CD4-positive, alpha-beta T cell treated with Interferon gamma for 1 hour (primary cell): ENCODE measurements around the gene PSMA7.

ENCODE experiments used
- DNase-seq: peaks from one replicate; pipeline ENCODE4 v3.0.0-alpha.2; 2020

The PSMA7 gene

GRCh38 chr20:62135573-62136266 is 7.5 kb downstream of the PSMA7 start:
- no peak for DNase-seq

- DNase-seq, result no peak
Measured at GRCh38 chr20:62134735-62135231, 8.4 kb downstream of the PSMA7 start.

GRCh38 chr20:62133864-62134263 is 9.3 kb downstream of the PSMA7 start:
- no peak for DNase-seq

DNA sequence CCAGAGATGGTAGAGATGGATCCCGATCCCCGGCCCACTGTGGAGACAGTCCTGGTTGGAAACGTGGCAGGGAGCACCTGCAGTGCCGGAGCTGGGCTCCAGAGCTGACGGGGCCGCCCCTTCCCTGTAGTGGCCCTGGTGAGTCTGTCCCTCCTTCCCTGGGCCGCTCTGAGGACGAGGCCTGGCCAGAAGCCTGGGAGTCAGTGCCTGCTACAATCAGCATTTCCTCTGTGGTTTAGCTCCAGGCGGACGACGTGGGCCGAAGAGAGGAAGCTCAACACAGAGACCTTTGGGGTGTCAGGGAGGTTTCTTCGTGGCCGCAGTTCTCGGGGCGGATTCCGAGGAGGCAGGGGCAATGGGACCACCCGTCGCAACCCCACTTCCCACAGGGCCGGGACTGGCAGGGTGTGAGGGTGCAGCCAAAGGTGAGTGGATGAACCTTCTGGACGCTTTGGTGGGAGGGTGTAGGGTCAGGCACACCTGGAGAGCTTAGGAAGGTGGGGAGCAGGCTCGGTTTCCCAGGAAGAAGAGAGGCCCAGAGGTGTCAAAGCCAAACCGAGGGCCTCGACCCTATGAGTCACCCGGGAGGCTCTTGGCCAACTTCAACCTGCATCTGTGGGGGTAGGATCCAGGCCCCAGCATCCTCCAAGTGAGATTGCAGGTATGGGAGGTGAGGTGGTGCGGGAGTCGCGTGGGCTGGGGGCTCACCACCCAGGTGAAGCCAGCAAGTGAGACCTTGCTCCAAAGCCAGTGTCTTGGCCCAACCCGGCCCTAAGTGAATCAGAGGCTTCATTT is 9.9 kb downstream of the PSMA7 start:
- DNase-seq, result no peak

- no peak for DNase-seq
Measured at GRCh38 chr20:62132421-62132820, 10.8 kb downstream of the PSMA7 start.

GRCh38 chr20:62131560-62132320 is 11.5 kb downstream of the PSMA7 start:
- no peak for DNase-seq

GRCh38 chr20:62129731-62130531 is 13.3 kb downstream of the PSMA7 start:
- no peak for DNase-seq

DNA sequence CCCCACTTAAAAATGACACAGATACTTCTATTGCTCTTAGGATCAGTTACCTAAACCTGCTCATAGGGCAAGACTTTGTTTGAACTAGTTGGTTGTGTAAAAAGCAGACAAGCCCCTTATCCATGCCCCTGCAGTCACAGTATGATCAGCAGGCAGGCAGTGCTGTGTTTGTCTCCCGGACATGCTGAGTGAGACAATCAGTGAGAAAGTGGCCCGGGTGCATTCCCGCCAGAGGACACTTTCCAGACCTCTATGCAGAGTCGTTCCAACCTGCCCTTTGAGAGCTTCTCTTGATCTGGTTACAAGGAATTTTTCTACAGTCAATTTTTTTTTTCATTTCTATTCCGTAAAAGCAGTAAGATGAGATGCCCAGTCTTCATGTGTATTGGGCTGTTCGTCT is 14.7 kb downstream of the PSMA7 start:
- DNase-seq, result no peak

GRCh38 chr20:62127799-62128198 is 15.4 kb downstream of the PSMA7 start:
- DNase-seq, result no peak

GRCh38 chr20:62126141-62126540 is 17.1 kb downstream of the PSMA7 start:
- DNase-seq, result no peak

DNA sequence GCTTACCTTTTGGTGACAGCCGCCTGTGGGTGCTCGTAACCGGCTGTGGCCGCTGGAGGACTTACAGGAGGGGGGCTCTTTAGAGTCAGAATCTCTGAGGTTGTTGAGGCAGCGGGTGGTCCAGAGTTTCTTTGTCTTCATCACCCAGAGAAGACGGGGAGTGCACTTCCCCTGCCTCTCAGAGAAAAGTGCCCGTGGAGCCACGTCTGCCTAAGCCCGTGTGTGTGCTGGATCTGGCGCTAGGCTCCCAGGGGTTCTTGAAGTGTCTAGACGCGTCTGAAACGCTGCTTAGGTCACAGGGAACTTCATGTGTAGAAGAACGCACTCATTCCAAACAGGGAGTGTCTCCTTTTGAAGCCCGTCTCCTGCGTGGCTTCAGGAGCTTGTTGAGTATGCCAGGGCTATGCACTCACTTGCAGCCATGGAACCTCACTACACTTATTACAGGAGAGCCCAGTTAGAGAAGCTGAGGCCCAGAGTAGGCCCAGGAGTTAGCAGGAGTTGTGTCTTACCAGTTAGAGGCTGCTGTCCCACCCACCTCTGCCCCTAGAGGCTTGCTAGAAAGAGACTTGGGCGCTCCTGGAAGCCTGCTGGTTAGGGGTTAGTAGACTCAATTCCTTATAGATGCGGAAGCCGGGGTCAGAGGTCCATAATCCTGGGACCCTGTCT is 19.6 kb downstream of the PSMA7 start:
- DNase-seq, result no peak

DNA sequence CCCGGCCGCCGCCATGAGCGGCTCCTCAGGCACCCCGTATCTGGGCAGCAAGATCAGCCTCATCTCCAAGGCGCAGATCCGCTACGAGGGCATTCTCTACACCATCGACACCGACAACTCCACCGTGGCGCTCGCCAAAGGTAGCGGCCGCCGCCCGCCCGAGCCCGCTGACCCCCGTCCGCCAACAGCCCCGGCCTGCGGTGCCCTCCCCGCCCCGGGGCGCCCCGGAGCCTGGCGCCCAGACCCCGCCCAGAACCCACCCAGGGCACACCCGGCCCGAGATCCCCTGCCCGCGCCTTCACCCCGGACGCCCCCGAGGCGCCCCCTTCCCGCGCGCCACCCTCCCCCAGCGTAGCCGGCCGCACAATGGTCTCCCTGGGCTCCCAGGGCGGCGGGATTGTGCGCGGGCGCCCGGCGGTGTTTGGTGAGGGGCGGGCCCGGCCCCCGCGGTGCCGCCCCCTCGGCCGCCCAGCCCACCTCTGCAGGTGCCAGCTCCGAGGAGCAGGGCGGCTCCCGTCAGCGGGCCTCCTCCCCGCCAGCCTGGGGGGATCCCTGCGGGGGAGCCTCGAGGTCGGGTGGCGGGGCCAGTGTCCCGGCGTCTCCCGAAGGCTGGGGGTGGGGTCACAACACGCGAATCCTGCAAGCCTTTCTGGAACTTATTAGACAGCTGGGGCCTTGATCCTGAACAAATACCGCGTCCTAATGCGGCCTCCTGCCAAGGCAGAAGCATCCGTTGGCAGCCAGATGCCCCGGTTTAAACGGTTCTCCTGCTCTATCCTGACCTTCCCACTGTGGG is 20.3 kb downstream of the PSMA7 start:
- peak; percentile 31 for DNase-seq

DNA sequence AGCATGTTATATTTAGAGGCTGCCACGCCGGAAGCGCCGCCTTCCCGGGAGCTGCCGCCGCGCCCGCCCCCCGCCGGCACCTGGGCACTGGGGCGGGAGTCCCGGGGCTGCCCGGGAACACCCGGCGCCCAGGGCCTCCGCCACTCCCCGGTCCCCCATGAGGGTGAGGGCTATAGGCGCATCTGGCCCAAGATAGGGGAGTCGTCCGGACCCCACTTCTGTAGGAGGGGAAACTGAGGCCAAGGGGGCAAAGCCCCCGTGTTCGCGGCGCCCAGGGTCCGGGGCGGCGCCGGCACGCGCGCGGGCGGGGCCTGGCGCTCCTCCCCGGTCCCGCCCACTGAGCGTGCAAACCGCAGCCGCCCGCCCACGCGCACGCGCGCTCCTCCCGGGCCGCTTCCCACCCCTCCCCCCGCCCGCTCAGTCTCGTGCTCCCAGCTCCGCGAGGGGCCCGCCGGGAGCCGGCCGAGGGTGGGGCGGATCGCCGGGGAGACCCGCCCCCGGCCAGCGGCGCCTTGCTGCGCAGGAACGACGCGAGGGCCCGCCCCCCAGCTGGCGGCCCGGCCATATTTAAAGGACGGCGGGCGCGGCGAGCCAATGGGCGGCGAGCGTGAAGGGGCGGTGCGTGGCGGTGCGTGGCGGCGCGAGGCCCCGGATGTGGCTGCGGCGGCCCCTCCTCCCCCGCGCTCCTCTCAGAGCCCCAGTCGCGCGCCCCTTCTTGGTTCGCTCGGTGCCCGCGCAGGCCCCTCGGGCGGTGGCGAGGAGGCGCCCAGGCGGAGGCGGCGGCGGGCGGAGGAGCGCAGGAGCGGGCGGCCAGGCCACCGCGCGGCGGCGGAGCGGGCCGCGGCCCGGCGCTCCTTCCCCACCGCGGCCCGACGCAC is 21.2 kb downstream of the PSMA7 start, which contains the start of gene LSM14B:
Gene LSM14B, plus strand, starts transcription at position 700 of the 878 bp plus-strand sequence. CDS start 192 bp downstream, outside the sequence.
- DNase-seq, result peak; percentile 97

DNA sequence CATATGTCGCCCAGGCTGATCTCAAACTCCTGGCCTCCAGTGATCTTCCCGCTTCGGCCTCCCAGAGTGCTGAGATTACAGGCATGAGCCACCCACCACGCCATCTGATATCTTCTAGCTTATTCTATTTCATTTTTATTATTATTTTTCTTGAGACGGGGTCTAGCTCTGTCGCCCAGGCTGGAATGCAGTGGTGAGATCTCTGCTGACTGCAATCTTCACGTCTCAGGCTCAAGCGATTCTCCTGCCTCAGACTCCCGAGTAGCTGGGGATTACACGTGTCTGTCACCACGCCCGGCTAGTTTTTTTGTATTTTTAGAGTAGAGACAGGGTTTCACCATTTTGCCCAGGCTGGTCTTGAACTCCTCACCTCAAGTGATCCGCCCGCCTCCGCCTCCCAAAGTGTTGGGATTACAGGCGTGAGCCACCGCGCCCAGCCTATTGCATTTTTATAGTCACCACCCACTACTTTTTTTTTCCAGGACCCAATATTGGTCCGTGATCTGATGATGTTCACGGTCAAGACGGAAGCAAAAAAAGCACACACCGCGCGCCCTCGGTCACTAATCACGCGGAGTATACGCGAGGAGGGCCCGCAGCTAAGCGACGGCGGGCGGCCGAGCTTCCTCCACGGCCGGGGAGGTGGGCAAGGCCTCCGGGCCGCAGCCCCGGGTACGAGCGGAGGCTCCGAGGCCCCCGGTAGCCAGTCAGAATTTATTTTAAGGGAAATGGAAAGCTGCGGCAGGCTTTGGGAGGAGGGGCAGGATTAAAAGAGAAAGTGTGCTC is 22.0 kb downstream of the PSMA7 start:
- DNase-seq, result no peak

DNA sequence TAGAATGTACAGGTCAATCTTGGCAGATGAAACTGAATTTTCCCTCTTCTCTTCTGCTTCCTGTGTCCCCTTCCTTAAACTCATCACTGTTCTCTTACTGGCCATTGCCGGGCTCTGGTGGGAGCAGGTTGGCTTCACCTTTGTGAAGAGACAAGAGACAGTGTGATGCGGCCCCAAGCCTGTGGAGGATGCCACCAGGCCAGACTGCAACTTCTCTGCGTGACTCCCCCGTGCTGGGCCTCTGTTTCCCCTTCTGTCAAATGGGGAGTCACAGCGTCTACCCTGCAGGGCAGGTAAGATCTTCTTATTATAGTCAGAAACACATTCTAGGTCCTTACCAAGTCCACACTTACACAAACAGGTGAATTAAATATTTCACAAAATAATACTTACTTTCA is 22.8 kb downstream of the PSMA7 start:
- no peak for DNase-seq

DNA sequence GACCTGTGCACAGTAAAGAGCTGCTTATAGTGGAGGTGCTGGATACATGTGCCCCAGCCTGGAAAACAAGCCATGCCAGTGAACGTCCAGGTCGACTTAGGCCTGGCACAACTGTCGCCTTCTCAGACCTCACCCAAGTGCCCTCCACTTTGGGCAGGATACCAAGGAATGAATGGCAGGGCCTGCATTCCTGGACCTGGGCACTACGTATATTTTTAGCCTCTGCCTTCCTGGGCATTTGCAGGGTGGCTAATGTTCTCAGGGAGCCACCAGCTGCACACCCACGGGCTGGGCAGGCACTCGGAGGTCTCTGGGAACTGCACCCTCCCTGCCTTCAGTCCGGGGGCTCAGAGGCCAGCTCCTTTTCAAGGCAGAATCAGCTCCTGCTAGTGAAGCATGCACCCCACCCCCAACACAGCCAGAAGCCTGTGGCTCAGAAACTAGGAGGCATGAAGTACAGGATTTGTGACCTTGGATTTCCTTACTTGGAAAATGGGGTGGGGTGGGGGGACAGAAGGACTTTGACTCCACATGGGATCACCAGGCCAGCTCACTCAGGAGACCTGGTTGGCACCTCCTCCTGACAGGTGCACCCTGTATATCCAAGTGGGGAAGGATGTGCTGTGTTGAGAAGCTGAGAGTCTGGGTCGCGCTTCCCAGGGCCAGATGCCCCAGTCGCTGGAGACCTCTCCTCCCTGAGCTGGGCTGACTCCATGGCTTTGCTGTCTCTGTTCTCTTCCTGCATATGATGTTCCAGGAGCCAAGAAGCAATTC is 23.4 kb downstream of the PSMA7 start:
- DNase-seq, result no peak

- no peak for DNase-seq
Measured at GRCh38 chr20:62119115-62119514, 24.1 kb downstream of the PSMA7 start.
